ENCODE measurements around the gene PJA1.

The PJA1 gene

GRCh38 chrX:69127466-69127865 is 37.8 kb downstream of the PJA1 start:
- no peak overlapping the region for H3K4me3 ChIP-seq (ENCODE audit: control insufficient read depth in 1 of 7, extremely low read depth in 1 of 7, insufficient read depth in 4 of 7, low read depth in 2 of 7, low read length in 6 of 7)
- H3K27ac ChIP-seq (ENCODE audit: insufficient read depth in 1 of 2, low read depth in 1 of 2, low read length in 2 of 2, poor library complexity in 1 of 2, severe bottlenecking in 2 of 2) = no peak overlapping the region
- WGBS (ENCODE audit: insufficient coverage) = 83% methylated on average over 1 of the region's 3 CpGs
- H3K36me3 ChIP-seq (ENCODE audit: control insufficient read depth in 4 of 4, insufficient read depth in 4 of 4, low read length in 3 of 4) = no peaks in the 10 kb centered on the region
- peaks cover 0 to 6% (median 3%) of the 10 kb centered on the region in 4 experiments for H3K4me1 ChIP-seq (ENCODE audit: control extremely low read depth in 1 of 4, control insufficient read depth in 4 of 4, insufficient read depth in 4 of 4, low read length in 3 of 4)
- no peak for DNase-seq
- H3K27me3 ChIP-seq (replicated peaks in 2 of 5; ENCODE audit: control insufficient read depth in 4 of 5, insufficient read depth in 5 of 5, low read length in 4 of 5) = peaks cover 0 to 55% (median 4%) of the 10 kb centered on the region in 5 experiments
- H3K9me3 ChIP-seq (ENCODE audit: control extremely low read depth in 1 of 5, control insufficient read depth in 4 of 5, insufficient read depth in 2 of 5, low read depth in 1 of 5, low read length in 4 of 5) = no peaks in the 10 kb centered on the region
- ChIA-PET CTCF (interaction anchor here (1.1 kb wide), 1 partner anchor 10 kb away, joined by 3 read pairs; no protein-coding TSS in a partner anchor), POLR2A (no interaction called here)

- Histone ChIP-seq H3K4me3 (ENCODE audit: control insufficient read depth in 1 of 7, extremely low read depth in 1 of 7, insufficient read depth in 4 of 7, low read depth in 2 of 7, low read length in 6 of 7) (no peak overlapping the region), H3K9me3 (ENCODE audit: control extremely low read depth in 1 of 5, control insufficient read depth in 4 of 5, insufficient read depth in 2 of 5, low read depth in 1 of 5, low read length in 4 of 5) (no peaks in the 10 kb centered on the region), H3K4me1 (ENCODE audit: control extremely low read depth in 1 of 4, control insufficient read depth in 4 of 4, insufficient read depth in 4 of 4, low read length in 3 of 4) (peaks cover 0 to 6% (median 3%) of the 10 kb centered on the region in 4 experiments), H3K27me3 (replicated peaks in 2 of 5; ENCODE audit: control insufficient read depth in 4 of 5, insufficient read depth in 5 of 5, low read length in 4 of 5) (peaks cover 0 to 52% (median 4%) of the 10 kb centered on the region in 5 experiments), H3K36me3 (ENCODE audit: control insufficient read depth in 4 of 4, insufficient read depth in 4 of 4, low read length in 3 of 4) (no peaks in the 10 kb centered on the region), H3K27ac (ENCODE audit: insufficient read depth in 1 of 2, low read depth in 1 of 2, low read length in 2 of 2, poor library complexity in 1 of 2, severe bottlenecking in 2 of 2) (no peak overlapping the region)
- POLR2A ChIA-PET = no interaction called here
- WGBS (ENCODE audit: insufficient coverage) = 80% methylated on average over 1 of the region's 5 CpGs
- CTCF ChIA-PET = no interaction called here
- DNase-seq = no peak
Measured at GRCh38 chrX:69126642-69127041, 38.6 kb downstream of the PJA1 start.

- ChIA-PET POLR2A (no interaction called here), CTCF (no interaction called here)
- Histone ChIP-seq H3K9me3 (ENCODE audit: control extremely low read depth in 1 of 5, control insufficient read depth in 4 of 5, insufficient read depth in 2 of 5, low read depth in 1 of 5, low read length in 4 of 5) (no peaks in the 10 kb centered on the region), H3K27me3 (replicated peaks in 2 of 5; ENCODE audit: control insufficient read depth in 4 of 5, insufficient read depth in 5 of 5, low read length in 4 of 5) (peaks cover 0 to 41% (median 4%) of the 10 kb centered on the region in 5 experiments), H3K4me3 (ENCODE audit: control insufficient read depth in 1 of 7, extremely low read depth in 1 of 7, insufficient read depth in 4 of 7, low read depth in 2 of 7, low read length in 6 of 7) (no peak overlapping the region), H3K27ac (ENCODE audit: insufficient read depth in 1 of 2, low read depth in 1 of 2, low read length in 2 of 2, poor library complexity in 1 of 2, severe bottlenecking in 2 of 2) (no peak overlapping the region), H3K4me1 (ENCODE audit: control extremely low read depth in 1 of 4, control insufficient read depth in 4 of 4, insufficient read depth in 4 of 4, low read length in 3 of 4) (peaks cover 0 to 6% (median 3%) of the 10 kb centered on the region in 4 experiments), H3K36me3 (ENCODE audit: control insufficient read depth in 4 of 4, insufficient read depth in 4 of 4, low read length in 3 of 4) (no peaks in the 10 kb centered on the region)
- WGBS (ENCODE audit: insufficient coverage) = 92% methylated on average over 5 of the region's 5 CpGs
- DNase-seq = no peak
Measured at GRCh38 chrX:69125094-69125493, 40.2 kb downstream of the PJA1 start.

- Histone ChIP-seq H3K36me3 (ENCODE audit: control insufficient read depth in 4 of 4, insufficient read depth in 4 of 4, low read length in 3 of 4) (no peaks in the 10 kb centered on the region), H3K4me3 (ENCODE audit: control insufficient read depth in 1 of 7, extremely low read depth in 1 of 7, insufficient read depth in 4 of 7, low read depth in 2 of 7, low read length in 6 of 7) (no peak overlapping the region), H3K27me3 (replicated peaks in 2 of 5; ENCODE audit: control insufficient read depth in 4 of 5, insufficient read depth in 5 of 5, low read length in 4 of 5) (peaks cover 0 to 31% (median 0%) of the 10 kb centered on the region in 5 experiments), H3K4me1 (ENCODE audit: control extremely low read depth in 1 of 4, control insufficient read depth in 4 of 4, insufficient read depth in 4 of 4, low read length in 3 of 4) (peaks cover 0 to 10% (median 6%) of the 10 kb centered on the region in 4 experiments), H3K27ac (ENCODE audit: insufficient read depth in 1 of 2, low read depth in 1 of 2, low read length in 2 of 2, poor library complexity in 1 of 2, severe bottlenecking in 2 of 2) (no peak overlapping the region), H3K9me3 (ENCODE audit: control extremely low read depth in 1 of 5, control insufficient read depth in 4 of 5, insufficient read depth in 2 of 5, low read depth in 1 of 5, low read length in 4 of 5) (no peaks in the 10 kb centered on the region)
- no CpG with 5 or more reads among the region's 3 CpGs for WGBS (ENCODE audit: insufficient coverage)
- ChIA-PET POLR2A (no interaction called here), CTCF (no interaction called here)
- no peak for DNase-seq
Measured at GRCh38 chrX:69124108-69124507, 41.1 kb downstream of the PJA1 start.

- ChIA-PET POLR2A (no interaction called here), CTCF (interaction anchor here (0.9 kb wide), 1 partner anchor 35 kb away, joined by 3 read pairs; no protein-coding TSS in a partner anchor)
- no peak overlapping the region for H3K27ac ChIP-seq (ENCODE audit: insufficient read depth in 1 of 2, low read depth in 1 of 2, low read length in 2 of 2, poor library complexity in 1 of 2, severe bottlenecking in 2 of 2)
- H3K4me1 ChIP-seq (ENCODE audit: control extremely low read depth in 1 of 4, control insufficient read depth in 4 of 4, insufficient read depth in 4 of 4, low read length in 3 of 4) = peaks cover 0 to 9% (median 5%) of the 10 kb centered on the region in 4 experiments
- no peak overlapping the region for H3K4me3 ChIP-seq (ENCODE audit: control insufficient read depth in 1 of 7, extremely low read depth in 1 of 7, insufficient read depth in 4 of 7, low read depth in 2 of 7, low read length in 6 of 7)
- no peaks in the 10 kb centered on the region for H3K36me3 ChIP-seq (ENCODE audit: control insufficient read depth in 4 of 4, insufficient read depth in 4 of 4, low read length in 3 of 4)
- WGBS (ENCODE audit: insufficient coverage) = 67% methylated on average over 3 of the region's 8 CpGs
- H3K27me3 ChIP-seq (replicated peaks in 2 of 5; ENCODE audit: control insufficient read depth in 4 of 5, insufficient read depth in 5 of 5, low read length in 4 of 5) = peaks cover 0 to 25% (median 0%) of the 10 kb centered on the region in 5 experiments
- no peaks in the 10 kb centered on the region for H3K9me3 ChIP-seq (ENCODE audit: control extremely low read depth in 1 of 5, control insufficient read depth in 4 of 5, insufficient read depth in 2 of 5, low read depth in 1 of 5, low read length in 4 of 5)
- DNase-seq = no peak
Measured at GRCh38 chrX:69123481-69123880, 41.8 kb downstream of the PJA1 start.

- WGBS (ENCODE audit: insufficient coverage) = 82% methylated on average over 6 of the region's 11 CpGs
- H3K36me3 ChIP-seq (ENCODE audit: control insufficient read depth in 4 of 4, insufficient read depth in 4 of 4, low read length in 3 of 4) = no peaks in the 10 kb centered on the region
- POLR2A ChIA-PET = no interaction called here
Measured at GRCh38 chrX:69121321-69122000, 43.8 kb downstream of the PJA1 start.

GRCh38 chrX:69120476-69120875 is 44.8 kb downstream of the PJA1 start:
- H3K4me1 ChIP-seq (ENCODE audit: control extremely low read depth in 1 of 4, control insufficient read depth in 4 of 4, insufficient read depth in 4 of 4, low read length in 3 of 4) = peaks cover 0 to 7% (median 4%) of the 10 kb centered on the region in 4 experiments
- CTCF ChIA-PET = no interaction called here
- DNase-seq = no peak
- no peaks in the 10 kb centered on the region for H3K36me3 ChIP-seq (ENCODE audit: control insufficient read depth in 4 of 4, insufficient read depth in 4 of 4, low read length in 3 of 4)
- H3K27me3 ChIP-seq (replicated peaks in 2 of 5; ENCODE audit: control insufficient read depth in 4 of 5, insufficient read depth in 5 of 5, low read length in 4 of 5) = no peaks in the 10 kb centered on the region
- POLR2A ChIA-PET = no interaction called here
- no peak overlapping the region for H3K27ac ChIP-seq (ENCODE audit: insufficient read depth in 1 of 2, low read depth in 1 of 2, low read length in 2 of 2, poor library complexity in 1 of 2, severe bottlenecking in 2 of 2)
- H3K4me3 ChIP-seq (ENCODE audit: control insufficient read depth in 1 of 7, extremely low read depth in 1 of 7, insufficient read depth in 4 of 7, low read depth in 2 of 7, low read length in 6 of 7) = no peak overlapping the region
- 80% methylated on average over 4 of the region's 5 CpGs for WGBS (ENCODE audit: insufficient coverage)
- H3K9me3 ChIP-seq (ENCODE audit: control extremely low read depth in 1 of 5, control insufficient read depth in 4 of 5, insufficient read depth in 2 of 5, low read depth in 1 of 5, low read length in 4 of 5) = no peaks in the 10 kb centered on the region

More at GRCh38 chrX:69121321-69122000, 43.8 kb downstream of the PJA1 start:
- no peak for DNase-seq
- H3K4me3 ChIP-seq (ENCODE audit: control insufficient read depth in 1 of 7, extremely low read depth in 1 of 7, insufficient read depth in 4 of 7, low read depth in 2 of 7, low read length in 6 of 7) = no peak overlapping the region
- H3K4me1 ChIP-seq (ENCODE audit: control extremely low read depth in 1 of 4, control insufficient read depth in 4 of 4, insufficient read depth in 4 of 4, low read length in 3 of 4) = peaks cover 0 to 7% (median 4%) of the 10 kb centered on the region in 4 experiments
- peaks cover 0 to 7% (median 0%) of the 10 kb centered on the region in 5 experiments for H3K27me3 ChIP-seq (replicated peaks in 2 of 5; ENCODE audit: control insufficient read depth in 4 of 5, insufficient read depth in 5 of 5, low read length in 4 of 5)
- CTCF ChIA-PET = no interaction called here
- no peak overlapping the region for H3K27ac ChIP-seq (ENCODE audit: insufficient read depth in 1 of 2, low read depth in 1 of 2, low read length in 2 of 2, poor library complexity in 1 of 2, severe bottlenecking in 2 of 2)
- H3K9me3 ChIP-seq (ENCODE audit: control extremely low read depth in 1 of 5, control insufficient read depth in 4 of 5, insufficient read depth in 2 of 5, low read depth in 1 of 5, low read length in 4 of 5) = no peaks in the 10 kb centered on the region

All from common myeloid progenitor, CD34-positive (primary cell).